Endothelial cell of umbilical vein (primary cell): ENCODE data around the gene NPB. TPM values are rescaled to one million over a fixed set of nuclear protein-coding genes. Genes with fewer than 3 reads are reported as not detected.

ENCODE experiments used
- BruUV-seq: library from RNA; stranded (reverse); fragments of 400-500 nt; replicated peaks from 2 replicates; lab custom pipeline; 2021; lab: Mats Ljungman, UMichigan
- CTCF ChIA-PET: fragments of 300-600, 350-600 bp; sonication (Branson Sonifier 250); formaldehyde crosslinking; loops from one replicate; lab custom pipeline; 2021; ENCODE audit warnings: antibody characterized with exemption, inconsistent platforms; lab: Charles Lee
- POLR2A ChIA-PET: fragments of 300-600, 350-600 bp; sonication (Branson Sonifier 250); formaldehyde crosslinking; loops from one replicate; lab custom pipeline; 2021; ENCODE audit warnings: antibody characterized with exemption, inconsistent platforms; lab: Charles Lee
- DNase-seq: peaks from one replicate; pipeline ENCODE4 v3.0.0-alpha.2; 2011; ENCODE audit warnings: low read depth, low spot score
- FAIRE-seq: peaks from 2 replicates; lab custom pipeline; 2011; peaks lifted over from hg19 to GRCh38; lab: Jason Lieb, UNC
- H2AFZ ChIP-seq: 2 replicates; pipeline ENCODE4 v1.6.0; 2012; ENCODE audit warnings: low read depth, low read length, control low read depth, inconsistent platforms
- H3K27ac ChIP-seq: 2 replicates; pipeline ENCODE4 v1.5.1; 2011; ENCODE audit warnings: low read depth, mild to moderate bottlenecking, control low read depth, low read length, moderate library complexity; ENCODE audit not compliant: insufficient read depth
- H3K27me3 ChIP-seq, 2 experiments: 2 replicates each; pipeline versions ENCODE4 v1.6.0 to v1.6.1; 2011; ENCODE audit warnings: low read length in 2 of 2, mixed read lengths in 1 of 2; ENCODE audit not compliant: control insufficient read depth in 2 of 2, insufficient read depth in 2 of 2
- H3K36me3 ChIP-seq, 2 experiments: 2 replicates in 1 of 2; 3 replicates in 1 of 2; pipeline ENCODE4 v1.5.1; 2011; ENCODE audit warnings: low read length in 2 of 2, mild to moderate bottlenecking in 1 of 2, moderate library complexity in 1 of 2; ENCODE audit not compliant: control insufficient read depth in 2 of 2, insufficient read depth in 2 of 2; ENCODE audit errors: extremely low read depth in 1 of 2
- H3K4me1 ChIP-seq: 3 replicates; pipeline ENCODE4 v1.5.1; 2011; ENCODE audit warnings: mild to moderate bottlenecking, low read length; ENCODE audit not compliant: control insufficient read depth, insufficient read depth; ENCODE audit errors: extremely low read depth
- H3K4me2 ChIP-seq: 2 replicates; pipeline ENCODE4 v1.6.1; 2011; ENCODE audit warnings: low read length, control low read depth, mixed read lengths; ENCODE audit not compliant: insufficient read depth
- H3K4me3 ChIP-seq, 3 experiments: fragments of 200-600 bp in 1 of 3; sonication (generic), shearing (Covaris generic) in 1 of 3; replicated peaks in 1 of 3; 2 replicates each; pipeline ENCODE4 v1.5.1; 2011 to 2016; ENCODE audit warnings: control low read depth in 3 of 3, low read length in 3 of 3, mild to moderate bottlenecking in 2 of 3, inconsistent platforms in 1 of 3, low read depth in 1 of 3, moderate library complexity in 1 of 3; ENCODE audit not compliant: insufficient read depth in 1 of 3
- H3K79me2 ChIP-seq: 2 replicates; pipeline ENCODE4 v1.6.0; 2012; ENCODE audit warnings: low read length, inconsistent platforms; ENCODE audit not compliant: control insufficient read depth, insufficient read depth
- H3K9ac ChIP-seq: replicated peaks from 2 replicates; pipeline ENCODE3; 2011; ENCODE audit warnings: low read length, control low read depth; ENCODE audit not compliant: insufficient read depth; ENCODE audit errors: extremely low read depth
- H3K9me1 ChIP-seq: replicated peaks from 3 replicates; pipeline ENCODE4 v1.6.0; 2011; ENCODE audit warnings: mild to moderate bottlenecking, low read length; ENCODE audit not compliant: control insufficient read depth, insufficient read depth; ENCODE audit errors: extremely low read depth
- H3K9me3 ChIP-seq: replicated peaks from 2 replicates; pipeline ENCODE4 v1.5.1; 2012; ENCODE audit warnings: low read length, inconsistent platforms; ENCODE audit not compliant: control insufficient read depth, insufficient read depth
- H4K20me1 ChIP-seq: replicated peaks from 2 replicates; pipeline ENCODE3; 2011; ENCODE audit warnings: mild to moderate bottlenecking, low read length; ENCODE audit not compliant: control insufficient read depth, insufficient read depth; ENCODE audit errors: extremely low read depth
- EZH2 ChIP-seq: IDR thresholded peaks from 2 replicates; pipeline ENCODE4 v1.6.1; 2012; ENCODE audit warnings: borderline replicate concordance, low read depth, mild to moderate bottlenecking, moderate library complexity, low read length, inconsistent platforms; ENCODE audit not compliant: severe bottlenecking
- FOS ChIP-seq: IDR thresholded peaks from 2 replicates; pipeline ENCODE4 v1.6.1; 2011; ENCODE audit warnings: mild to moderate bottlenecking, low read length, moderate library complexity, borderline replicate concordance; ENCODE audit not compliant: insufficient read depth
- GATA2 ChIP-seq: IDR thresholded peaks from 2 replicates; pipeline ENCODE4 v1.7.0; 2011; ENCODE audit warnings: low read depth, mild to moderate bottlenecking, moderate library complexity, mixed read lengths, low read length; ENCODE audit not compliant: insufficient read length, insufficient read depth
- JUN ChIP-seq: IDR thresholded peaks from 2 replicates; pipeline ENCODE4 v1.6.1; 2011; ENCODE audit warnings: borderline replicate concordance, low read depth; ENCODE audit not compliant: insufficient read length, insufficient read depth
- POLR2A ChIP-seq: IDR thresholded peaks from 2 replicates; pipeline ENCODE4 v1.6.1; 2012; ENCODE audit warnings: low read depth, mild to moderate bottlenecking, control low read depth, low read length
- POLR2AphosphoS5 ChIP-seq: IDR thresholded peaks from 2 replicates; pipeline ENCODE4 v1.6.1; 2012; ENCODE audit warnings: low read depth, mild to moderate bottlenecking, control low read depth, low read length, moderate library complexity; ENCODE audit not compliant: insufficient read depth
- dilution Hi-C: fragments of 300-500 bp; cut with MboI; formaldehyde crosslinking; loops from one replicate; pipeline ENCODE4 v1.15.0; 2019; ENCODE audit warnings: low sequenced_read_pairs; ENCODE audit not compliant: extremely low pct_ligation_motif_present
- intact Hi-C: fragments of 100-400 bp; cut with micrococcal nuclease; formaldehyde crosslinking; loops from one replicate; pipeline ENCODE4 v1.10.0; 2022
- polyA plus RNA-seq, 4 experiments: library from polyadenylated mRNA; depleted of rRNA in 3 of 4; stranded (reverse) in 3 of 4; unstranded in 1 of 4; fragments of >200 nt; gene quantifications; 2 replicates each; pipeline versions ENCODE4 v1.2.1 to v1.2.3, GENCODE V29; 2011 to 2012; ENCODE audit warnings: missing spikeins in 1 of 4
- total RNA-seq: library from RNA; stranded (reverse); gene quantifications from 2 replicates; pipeline ENCODE4 v1.2.3, GENCODE V29; 2021
- TF ChIP-seq, protein P1 (sequence below): IDR thresholded peaks from 2 replicates; pipeline ENCODE4 v1.6.1; 2011; ENCODE audit not compliant: insufficient read depth, insufficient read length
- TF ChIP-seq, protein P2 (sequence below), 2 donors: IDR thresholded peaks; 1 replicate in 1 of 2; 2 replicates in 1 of 2; pipeline ENCODE4 v1.5.1; 2011; ENCODE audit warnings: low read length in 2 of 2, mild to moderate bottlenecking in 2 of 2, moderate library complexity in 2 of 2, control low read depth in 1 of 2, inconsistent platforms in 1 of 2, low read depth in 1 of 2; ENCODE audit not compliant: insufficient read depth in 1 of 2; ENCODE audit errors: extremely low read depth in 1 of 2

Gene NPB
- total and polyA plus RNA-seq, 2 donors (not counting 3 experiments of a cell fraction or from before 2014, with no cell fraction given) = 0.33 to 0.42 TPM

DNA sequence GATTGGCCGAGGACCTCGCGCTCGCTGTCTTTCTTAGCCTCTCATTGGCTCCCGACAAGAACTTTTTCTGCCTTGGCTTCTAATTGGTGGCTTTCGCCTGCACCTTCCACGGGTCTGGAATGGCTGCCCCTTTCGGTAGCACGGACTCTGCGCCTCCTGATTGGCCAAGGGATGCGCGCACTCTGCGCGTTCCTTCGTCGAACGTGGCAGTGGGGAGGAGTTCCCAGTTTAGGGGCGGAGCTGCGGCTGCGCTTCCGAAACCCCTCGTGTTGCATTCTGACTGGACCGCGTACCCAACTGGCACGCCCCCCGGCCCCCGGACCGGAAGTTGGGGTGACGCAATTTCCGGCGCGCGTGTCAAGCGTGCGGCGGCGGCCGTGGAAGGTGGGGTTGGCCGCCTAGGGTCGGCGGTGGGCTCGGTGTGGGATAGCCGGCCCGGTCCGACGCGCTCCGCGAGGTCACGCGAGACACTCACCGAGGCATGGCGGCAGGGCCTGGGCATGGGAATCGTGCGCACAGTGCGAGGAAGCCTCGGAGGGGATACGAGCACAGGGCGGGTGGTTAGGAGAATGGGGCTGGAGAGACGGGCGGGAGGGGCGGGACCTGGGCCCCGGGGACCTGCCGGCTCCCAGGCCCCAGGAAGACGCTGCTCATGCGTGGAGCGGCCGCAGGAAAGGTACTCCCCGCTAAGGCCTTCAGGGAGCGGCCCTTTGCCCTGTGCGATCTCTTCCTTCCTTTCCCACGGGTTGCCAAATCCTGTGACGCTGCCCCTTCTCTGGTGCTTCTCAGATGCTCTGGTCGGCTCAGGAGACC, 41.1 kb upstream of the NPB start:
- POLR2A ChIA-PET = interaction anchor here (0.8 kb wide), 1 partner anchor 10 kb away, joined by 3 read pairs; no protein-coding TSS in a partner anchor
- FAIRE-seq = peak; percentile 100
- BruUV-seq = no TSS peak
- peak overlapping the region; percentile 83 for H3K9ac ChIP-seq
- peak; percentile 100 for TF ChIP-seq EZH2
- peak; percentile 47 for TF ChIP-seq JUN
- TF ChIP-seq, protein P1, sequence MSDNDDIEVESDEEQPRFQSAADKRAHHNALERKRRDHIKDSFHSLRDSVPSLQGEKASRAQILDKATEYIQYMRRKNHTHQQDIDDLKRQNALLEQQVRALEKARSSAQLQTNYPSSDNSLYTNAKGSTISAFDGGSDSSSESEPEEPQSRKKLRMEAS = no peak
- peak; percentile 83 for TF ChIP-seq POLR2AphosphoS5
- TF ChIP-seq FOS = peak; percentile 38
- TF ChIP-seq, protein P2, sequence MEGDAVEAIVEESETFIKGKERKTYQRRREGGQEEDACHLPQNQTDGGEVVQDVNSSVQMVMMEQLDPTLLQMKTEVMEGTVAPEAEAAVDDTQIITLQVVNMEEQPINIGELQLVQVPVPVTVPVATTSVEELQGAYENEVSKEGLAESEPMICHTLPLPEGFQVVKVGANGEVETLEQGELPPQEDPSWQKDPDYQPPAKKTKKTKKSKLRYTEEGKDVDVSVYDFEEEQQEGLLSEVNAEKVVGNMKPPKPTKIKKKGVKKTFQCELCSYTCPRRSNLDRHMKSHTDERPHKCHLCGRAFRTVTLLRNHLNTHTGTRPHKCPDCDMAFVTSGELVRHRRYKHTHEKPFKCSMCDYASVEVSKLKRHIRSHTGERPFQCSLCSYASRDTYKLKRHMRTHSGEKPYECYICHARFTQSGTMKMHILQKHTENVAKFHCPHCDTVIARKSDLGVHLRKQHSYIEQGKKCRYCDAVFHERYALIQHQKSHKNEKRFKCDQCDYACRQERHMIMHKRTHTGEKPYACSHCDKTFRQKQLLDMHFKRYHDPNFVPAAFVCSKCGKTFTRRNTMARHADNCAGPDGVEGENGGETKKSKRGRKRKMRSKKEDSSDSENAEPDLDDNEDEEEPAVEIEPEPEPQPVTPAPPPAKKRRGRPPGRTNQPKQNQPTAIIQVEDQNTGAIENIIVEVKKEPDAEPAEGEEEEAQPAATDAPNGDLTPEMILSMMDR (IDR thresholded peaks at IDR 0.05; ENCODE audit: extremely low read depth in 1 of 2, insufficient read depth in 1 of 2, low read depth in 1 of 2, low read length in 2 of 2) = no peak
- peak; percentile 95 for TF ChIP-seq POLR2A
- TF ChIP-seq GATA2 = no peak
- peaks cover 38% of the 10 kb centered on the region for H3K79me2 ChIP-seq
- H3K27ac ChIP-seq = peak overlapping the region; percentile 80
- no peaks in the 10 kb centered on the region for H3K27me3 ChIP-seq
- H3K4me2 ChIP-seq = peak overlapping the region; percentile 38
- no peaks in the 10 kb centered on the region for H3K9me3 ChIP-seq
- CTCF ChIA-PET = no interaction called here
- intact Hi-C loops (loop anchor here (1.0 to 2.0 kb wide), 5 partner anchors 8 to 162 kb away; partner anchors contain the start of genes ALYREF, ANAPC11, CENPX and LRRC45), dilution Hi-C loops (no loop called here)
- peak; percentile 100 for DNase-seq
- peaks cover 20% of the 10 kb centered on the region for H3K4me1 ChIP-seq
- peak overlapping the region in 2 of 3 experiments; percentile 39 to 61 for H3K4me3 ChIP-seq
- no peaks in the 10 kb centered on the region for H4K20me1 ChIP-seq
- H3K36me3 ChIP-seq = peaks cover 2 to 13% of the 10 kb centered on the region in 2 experiments
- no peak overlapping the region for H2AFZ ChIP-seq
- no peaks in the 10 kb centered on the region for H3K9me1 ChIP-seq
